Small intestine (tissue), 7 donors: Measurements from ENCODE around the gene DGKQ. TPM values are rescaled to one million over a fixed set of nuclear protein-coding genes. Genes with fewer than 3 reads are reported as not detected.

ENCODE experiments used
- DNase-seq, 2 donors: peaks; one replicate each; pipeline versions ENCODE4 v3.0.0 to v3.0.0-alpha.2; 2013
- FAIRE-seq: peaks from 2 replicates; lab custom pipeline; 2012; peaks lifted over from hg19 to GRCh38; lab: Jason Lieb, UNC
- H3K27ac ChIP-seq, 3 donors: one replicate each; pipeline ENCODE4 v1.5.1; 2013; ENCODE audit warnings: low read length in 2 of 3, mild to moderate bottlenecking in 2 of 3, control low read depth in 1 of 3, inconsistent platforms in 1 of 3, low read depth in 1 of 3, moderate library complexity in 1 of 3
- H3K27me3 ChIP-seq, 3 donors: one replicate each; pipeline ENCODE4 v1.6.1; 2013; ENCODE audit warnings: low read length in 3 of 3, inconsistent platforms in 1 of 3; ENCODE audit not compliant: control insufficient read depth in 3 of 3, insufficient read depth in 3 of 3
- H3K36me3 ChIP-seq, 3 donors: one replicate each; pipeline ENCODE4 v1.6.1; 2013; ENCODE audit warnings: low read length in 3 of 3, inconsistent platforms in 1 of 3, low read depth in 1 of 3, mild to moderate bottlenecking in 1 of 3, moderate library complexity in 1 of 3; ENCODE audit not compliant: control insufficient read depth in 3 of 3, insufficient read depth in 2 of 3
- H3K4me1 ChIP-seq, 3 donors: one replicate each; pipeline ENCODE4 v1.6.1; 2013; ENCODE audit warnings: low read length in 2 of 3, inconsistent platforms in 1 of 3, low read depth in 1 of 3, mild to moderate bottlenecking in 1 of 3, moderate library complexity in 1 of 3; ENCODE audit not compliant: control insufficient read depth in 3 of 3, insufficient read depth in 2 of 3
- H3K4me3 ChIP-seq, 3 donors: one replicate each; pipeline ENCODE4 v1.5.1; 2013; ENCODE audit warnings: low read length in 3 of 3, control low read depth in 1 of 3, inconsistent platforms in 1 of 3, low read depth in 1 of 3, mild to moderate bottlenecking in 1 of 3, moderate library complexity in 1 of 3
- H3K9me3 ChIP-seq, 2 donors: one replicate each; pipeline ENCODE4 v1.6.1; 2013; ENCODE audit warnings: low read depth in 1 of 2, low read length in 1 of 2; ENCODE audit not compliant: control insufficient read depth in 2 of 2, insufficient read depth in 1 of 2
- WGBS, 3 donors: extraction: QIAGEN DNeasy Blood & Tissue Kit; methylation state at CpG; one replicate each; pipeline ENCODE4 v1.1.7; 2013; 5-methylcytosine and 5-hydroxymethylcytosine counted together
- polyA plus RNA-seq, 4 donors: library from polyadenylated mRNA; stranded (reverse) in 3 of 4; unstranded in 1 of 4; fragments of 200-250 nt in 3 of 4; fragments of 120-200 nt in 1 of 4; gene quantifications; one replicate each; pipeline versions ENCODE4 v1.2.1 to v1.2.3, GENCODE V29; 2013
- donor health status: healthy with polysubstance abuse.
- donor health status: control.
- donor health status: control.
- donor health status: Bipolar disorder and iron deficiency.
- donor health status: healthy.

DGKQ gene
- polyA plus RNA-seq, 4 donors: 18.9 to 42.3 (median 26.8) TPM

DNA sequence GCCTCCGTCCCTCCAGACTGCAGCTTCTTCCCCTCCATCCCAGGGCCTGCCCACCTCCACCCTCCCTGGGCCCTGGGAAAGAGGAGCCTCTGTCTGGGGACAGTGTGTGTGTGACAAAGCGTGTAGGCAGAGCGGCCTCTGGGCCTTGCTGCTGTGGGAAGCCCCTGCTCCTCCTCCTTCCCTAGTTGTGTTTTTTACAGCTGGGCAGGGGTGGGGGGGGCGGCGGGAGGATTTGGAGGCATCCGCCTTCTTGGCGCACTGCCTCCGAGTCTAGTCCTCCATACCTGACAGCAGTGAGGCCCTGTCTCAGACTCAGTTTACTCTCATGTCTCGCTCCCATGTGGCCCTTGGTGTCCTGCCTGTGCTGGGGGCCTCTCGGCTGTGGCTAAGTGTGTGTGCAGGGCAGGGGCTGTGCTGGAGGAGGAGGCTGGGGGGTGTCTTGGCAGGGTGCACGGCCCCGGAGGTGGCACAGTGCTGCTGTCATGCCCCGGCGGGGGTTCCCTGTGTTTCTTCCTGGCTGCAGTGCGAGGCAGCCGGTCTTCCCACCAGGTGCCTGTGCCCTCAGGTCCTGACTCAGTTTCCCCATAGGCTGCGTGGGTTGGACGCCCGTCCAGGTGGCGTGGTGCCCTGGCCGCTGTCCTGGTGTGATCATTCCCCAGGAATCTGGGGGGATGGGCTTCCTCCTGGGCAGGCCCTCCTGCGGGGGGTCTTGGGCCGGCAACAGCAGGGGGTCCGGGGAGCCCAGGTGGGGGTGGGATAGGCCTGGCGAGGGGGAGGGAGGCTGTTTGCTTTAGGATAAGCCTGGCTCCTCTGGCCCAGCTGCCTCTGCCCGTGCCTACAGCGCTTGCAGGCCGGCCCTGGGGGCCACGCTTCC is 45.0 kb upstream of the DGKQ start:
- no peak overlapping the region for H3K4me3 ChIP-seq
- H3K27ac ChIP-seq: no peak overlapping the region
- FAIRE-seq: no peak
- H3K27me3 ChIP-seq: no peaks in the 10 kb centered on the region
- peaks cover 0 to 4% (median 0%) of the 10 kb centered on the region in 3 donors for H3K36me3 ChIP-seq
- H3K4me1 ChIP-seq: peaks cover 0 to 10% (median 0%) of the 10 kb centered on the region in 3 donors
- WGBS, 3 donors: 84 to 89% (median 88%) methylated on average over 27 to 29 of the region's 29 CpGs
- no peak for DNase-seq
- H3K9me3 ChIP-seq: no peaks in the 10 kb centered on the region

DNA sequence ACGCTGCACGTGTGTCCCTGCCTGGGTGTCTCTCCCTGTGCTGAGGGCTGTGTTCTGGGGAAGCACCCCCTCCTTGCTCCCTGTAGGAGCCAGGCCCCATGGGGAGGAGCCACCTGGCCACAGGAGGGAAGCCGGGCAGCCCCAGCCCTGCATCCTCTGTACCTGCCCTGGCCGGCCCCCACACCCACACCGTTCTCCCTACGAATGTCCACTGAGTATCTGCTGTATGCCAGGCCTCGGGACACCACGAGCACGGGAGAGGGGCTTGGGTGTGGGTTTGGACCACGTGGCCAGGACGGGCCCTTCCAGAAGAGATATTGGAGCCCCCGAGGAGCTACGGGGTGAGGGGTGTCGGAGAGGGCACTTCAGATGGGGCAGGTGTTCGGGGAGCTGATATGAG is 44.3 kb upstream of the DGKQ start:
- FAIRE-seq (no peak), DNase-seq (no peak)
- Histone ChIP-seq H3K36me3 (peaks cover 0 to 10% (median 0%) of the 10 kb centered on the region in 3 donors), H3K27ac (no peak overlapping the region), H3K4me3 (no peak overlapping the region), H3K4me1 (peaks cover 0 to 13% (median 0%) of the 10 kb centered on the region in 3 donors), H3K9me3 (no peaks in the 10 kb centered on the region), H3K27me3 (no peaks in the 10 kb centered on the region)
- WGBS, 3 donors: 77 to 86% (median 84%) methylated on average over 15 of the region's 15 CpGs

DNA sequence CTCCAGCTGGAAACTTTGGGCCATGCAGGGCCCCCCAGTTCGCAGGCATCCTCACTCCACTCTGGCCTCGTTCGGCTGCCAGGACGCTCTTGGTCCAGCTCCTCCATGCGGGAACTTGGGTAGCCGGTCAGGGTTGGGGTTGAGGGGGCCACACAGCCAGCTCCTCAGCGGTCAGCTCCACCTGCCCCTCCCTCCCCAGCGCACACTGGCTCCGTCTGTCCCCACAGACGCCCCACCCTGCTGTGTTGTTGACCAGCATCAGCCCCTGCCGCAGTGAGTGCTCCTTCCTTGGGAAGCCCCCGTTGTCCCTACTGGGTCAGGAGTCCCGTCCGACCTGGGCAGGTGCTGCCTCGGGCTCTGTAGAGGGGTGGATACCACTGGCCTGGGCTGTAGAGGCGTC is 43.8 kb upstream of the DGKQ start:
- no peak overlapping the region for H3K27ac ChIP-seq
- 75 to 87% (median 87%) methylated on average over 15 to 16 of the region's 16 CpGs for WGBS, 3 donors
- H3K27me3 ChIP-seq: no peaks in the 10 kb centered on the region
- no peak overlapping the region for H3K4me3 ChIP-seq
- H3K36me3 ChIP-seq: peaks cover 0 to 9% (median 0%) of the 10 kb centered on the region in 3 donors
- FAIRE-seq: no peak
- no peaks in the 10 kb centered on the region for H3K9me3 ChIP-seq
- no peak for DNase-seq
- peaks cover 0 to 12% (median 0%) of the 10 kb centered on the region in 3 donors for H3K4me1 ChIP-seq

DNA sequence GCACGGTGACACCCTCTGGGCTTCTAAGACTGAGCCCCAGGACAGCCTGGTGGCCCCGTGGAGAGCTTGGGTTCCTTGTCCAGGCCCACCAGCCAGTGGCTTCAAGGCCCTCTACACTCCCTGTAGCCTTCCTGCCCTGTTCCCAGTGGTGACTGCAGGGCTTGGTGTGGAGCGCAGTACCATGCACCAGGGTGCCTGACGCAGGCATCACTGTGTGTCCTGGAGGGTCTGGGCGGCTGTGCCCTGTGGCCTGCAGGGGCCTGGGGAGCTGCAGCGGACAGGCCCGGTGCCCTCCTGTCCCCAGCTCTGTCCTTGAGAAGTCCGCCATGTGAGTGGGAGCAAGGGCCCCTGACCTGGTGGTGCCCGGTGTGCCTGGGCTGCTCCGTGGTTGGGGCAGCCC is 42.4 kb upstream of the DGKQ start:
- DNase-seq: no peak

DNA sequence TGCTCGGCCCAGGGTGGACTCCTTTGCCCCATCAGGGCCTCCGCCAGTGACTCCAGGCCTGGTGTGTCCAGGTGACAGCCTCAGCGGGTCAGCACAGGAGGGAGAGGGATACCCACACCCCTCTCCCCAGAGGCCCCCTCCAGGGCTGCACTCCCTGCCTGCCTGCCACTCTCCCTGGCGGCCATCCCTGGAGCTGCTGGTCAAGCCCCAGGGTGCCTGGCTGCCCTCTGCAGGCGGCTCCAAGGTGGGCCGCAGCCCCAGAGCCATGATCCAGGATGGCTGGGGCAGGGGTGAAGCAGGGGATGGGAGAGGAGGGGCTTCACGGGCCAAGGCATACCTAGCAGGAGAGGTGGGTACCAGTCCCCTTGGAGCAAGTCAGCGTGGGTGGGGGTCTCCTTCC is 41.8 kb upstream of the DGKQ start:
- Histone ChIP-seq H3K4me1 (peaks cover 0 to 21% (median 4%) of the 10 kb centered on the region in 3 donors), H3K4me3 (no peak overlapping the region), H3K36me3 (peaks cover 0 to 8% (median 0%) of the 10 kb centered on the region in 3 donors), H3K27ac (no peak overlapping the region), H3K27me3 (no peaks in the 10 kb centered on the region), H3K9me3 (no peaks in the 10 kb centered on the region)
- WGBS, 3 donors: 89 to 92% (median 90%) methylated on average over 5 to 8 of the region's 8 CpGs
- no peak for DNase-seq
- FAIRE-seq: no peak

More for the DNA sequence above, 42.4 kb upstream of the DGKQ start:
- H3K36me3 ChIP-seq: peaks cover 0 to 8% (median 0%) of the 10 kb centered on the region in 3 donors
- FAIRE-seq: no peak
- H3K27ac ChIP-seq: no peak overlapping the region
- H3K4me1 ChIP-seq: peaks cover 0 to 15% (median 4%) of the 10 kb centered on the region in 3 donors
- no peaks in the 10 kb centered on the region for H3K9me3 ChIP-seq
- no peak overlapping the region for H3K4me3 ChIP-seq
- H3K27me3 ChIP-seq: no peaks in the 10 kb centered on the region
- 89 to 91% (median 91%) methylated on average over 10 of the region's 10 CpGs for WGBS, 3 donors

DNA sequence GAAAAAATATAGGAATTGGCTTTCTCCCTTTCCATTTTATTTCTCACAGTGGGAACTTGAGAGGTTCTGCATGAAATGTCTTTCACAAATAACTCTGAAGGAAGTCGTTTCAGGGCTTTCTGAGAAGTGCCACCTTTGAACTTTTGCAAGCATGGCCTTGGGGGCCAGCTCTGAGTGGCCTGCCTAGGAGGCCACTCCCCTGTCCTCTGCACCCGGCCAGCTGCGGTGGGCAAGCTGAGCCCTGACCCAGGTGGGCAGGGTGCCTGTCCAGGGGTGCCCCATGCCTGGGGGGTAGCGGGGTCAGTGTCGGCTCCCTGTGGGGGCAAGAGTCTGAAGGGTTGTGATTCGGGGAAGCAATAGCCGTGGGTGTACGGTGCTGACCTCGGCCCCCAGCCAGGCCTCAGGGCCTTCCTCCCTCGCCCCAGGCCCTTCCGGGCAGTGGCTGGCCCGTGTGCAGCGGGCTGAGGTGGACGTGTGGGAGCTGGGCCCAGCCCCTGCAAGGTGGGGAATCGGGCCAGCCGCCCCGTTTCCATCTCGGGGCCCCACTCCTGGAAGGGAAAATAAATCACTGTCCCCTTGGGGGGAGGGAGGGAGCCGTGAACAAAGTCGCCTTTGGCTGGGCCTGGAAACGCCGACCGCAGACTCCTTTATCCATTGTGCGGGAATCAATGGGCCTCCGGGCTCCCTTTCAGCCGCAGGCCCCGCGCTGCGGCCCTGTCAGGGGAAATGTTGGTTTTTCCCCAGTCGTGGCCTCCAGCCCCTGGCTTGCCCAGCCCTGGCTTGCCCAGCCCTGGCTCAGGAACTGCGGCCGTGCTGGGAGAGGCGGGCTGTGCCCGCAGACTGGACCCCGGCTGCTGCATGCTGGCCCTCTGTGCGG is 41.2 kb upstream of the DGKQ start:
- WGBS, 3 donors: 86 to 88% (median 88%) methylated on average over 29 to 36 of the region's 36 CpGs
- peaks cover 0 to 8% (median 0%) of the 10 kb centered on the region in 3 donors for H3K36me3 ChIP-seq

DNA sequence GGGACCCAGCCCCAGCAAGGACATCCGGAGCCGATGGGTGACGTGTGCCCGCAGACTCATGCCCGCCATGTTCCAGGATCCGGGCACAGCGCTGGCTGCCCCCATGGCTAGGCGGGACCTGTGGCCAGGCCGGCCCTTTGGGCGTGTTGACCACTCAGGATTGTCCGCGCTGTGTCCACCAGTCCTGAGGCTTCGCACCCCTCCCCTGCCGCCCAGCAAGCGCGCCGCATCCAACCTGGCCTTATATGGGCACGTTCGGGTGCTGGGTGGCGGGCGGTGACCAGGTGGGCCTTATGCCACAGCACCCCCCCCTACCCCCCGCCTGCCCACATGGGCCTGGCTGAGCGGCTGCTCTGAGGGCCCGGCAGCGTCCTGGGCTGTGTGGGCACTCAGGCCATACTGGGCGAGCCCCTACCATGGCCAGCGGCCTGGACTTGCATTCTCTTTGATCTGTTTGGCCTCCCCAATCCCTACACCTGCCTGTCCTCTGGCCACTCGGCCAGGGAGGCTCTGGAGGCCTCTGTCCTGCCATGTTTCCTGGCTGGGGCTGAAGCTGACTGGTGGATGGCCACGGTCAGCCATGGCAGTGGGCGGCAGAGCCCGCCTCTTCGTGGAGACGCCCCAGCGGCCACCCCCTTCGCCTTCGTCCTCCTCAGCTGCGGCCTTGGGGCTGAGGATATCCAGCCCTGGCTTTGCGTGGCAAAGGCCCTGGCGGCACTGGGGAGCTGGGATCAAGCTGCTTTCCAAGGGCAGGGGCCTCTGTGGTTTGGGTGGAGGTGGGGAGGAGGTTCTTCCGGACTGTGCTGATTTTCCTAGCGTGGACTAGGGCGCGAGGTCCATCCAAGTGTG is 40.1 kb upstream of the DGKQ start:
- Histone ChIP-seq H3K4me1 (peaks cover 0 to 30% (median 4%) of the 10 kb centered on the region in 3 donors), H3K36me3 (peaks cover 0 to 8% (median 0%) of the 10 kb centered on the region in 3 donors), H3K4me3 (no peak overlapping the region), H3K27me3 (peaks cover 0 to 9% (median 0%) of the 10 kb centered on the region in 3 donors), H3K27ac (no peak overlapping the region), H3K9me3 (peaks cover 0 to 2% of the 10 kb centered on the region in 2 donors)
- WGBS, 3 donors: 96 to 98% (median 96%) methylated on average over 40 to 43 of the region's 43 CpGs
- DNase-seq (no peak), FAIRE-seq (no peak)

More for the DNA sequence above, 41.2 kb upstream of the DGKQ start:
- H3K27ac ChIP-seq: no peak overlapping the region
- no peaks in the 10 kb centered on the region for H3K27me3 ChIP-seq
- H3K4me1 ChIP-seq: peaks cover 0 to 21% (median 4%) of the 10 kb centered on the region in 3 donors
- DNase-seq: no peak
- FAIRE-seq: no peak
- no peaks in the 10 kb centered on the region for H3K9me3 ChIP-seq
- H3K4me3 ChIP-seq: no peak overlapping the region
